PC-3 (cell line): ENCODE measurements around the gene SNX17.

ENCODE experiments used
- CTCF ChIP-seq: fragments of 300-600 bp; sonication (generic); conservative IDR thresholded peaks from 2 replicates; pipeline ENCODE4 v1.5.1; 2017; ENCODE audit warnings: antibody characterized with exemption, low read depth, mild to moderate bottlenecking, low read length
- EZH2 ChIP-seq: fragments of 300-600 bp; sonication (generic); IDR thresholded peaks from one replicate; pipeline ENCODE4 v1.6.1; 2017; ENCODE audit warnings: antibody characterized with exemption, mild to moderate bottlenecking, low read length; ENCODE audit not compliant: unreplicated experiment

DNA sequence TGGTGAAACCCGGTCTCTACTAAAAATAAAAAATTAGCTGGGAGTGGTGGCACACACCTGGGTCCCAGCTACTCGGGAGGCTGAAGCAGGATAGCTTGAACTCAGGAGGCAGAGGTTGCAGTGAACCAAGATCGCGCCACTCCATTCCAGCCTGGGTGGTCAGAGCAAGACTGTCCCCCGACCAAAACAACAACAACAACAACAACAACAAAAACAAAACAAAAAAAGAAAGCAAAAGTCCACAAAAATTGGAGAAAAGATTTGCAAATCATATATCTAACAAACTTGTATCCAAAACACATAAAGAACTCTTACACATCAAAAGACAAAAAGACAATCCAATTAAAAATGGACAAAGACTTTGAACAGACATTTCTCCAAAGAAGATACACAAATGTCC is 28.5 kb downstream of the SNX17 start:
- no peak for TF ChIP-seq CTCF
- no peak for TF ChIP-seq EZH2
